Stomach (tissue), 4 donors: ENCODE data around the gene RBKS.
"Not testable (repeated sequence)": the region's sequence is repeated elsewhere in the genome, so short reads cannot be mapped to it uniquely, and the experiment has no call there.

Experiments used
- CTCF ChIP-seq, 7 experiments: fragments of 450-650 bp in 4 of 7; fragments of 200-600 bp in 3 of 7; sonication (generic) in 3 of 7; IDR thresholded peaks; one replicate each; pipeline ENCODE4 v1.5.1; 2016 to 2019; ENCODE audit warnings: antibody characterized with exemption in 7 of 7, control low read depth in 2 of 7, mild to moderate bottlenecking in 1 of 7
- POLR2A ChIP-seq, 4 donors: fragments of 450-650 bp; IDR thresholded peaks; one replicate each; pipeline ENCODE4 v1.6.1; 2016; ENCODE audit warnings: antibody characterized with exemption in 4 of 4, control low read depth in 2 of 4, mild to moderate bottlenecking in 1 of 4, moderate library complexity in 1 of 4

DNA sequence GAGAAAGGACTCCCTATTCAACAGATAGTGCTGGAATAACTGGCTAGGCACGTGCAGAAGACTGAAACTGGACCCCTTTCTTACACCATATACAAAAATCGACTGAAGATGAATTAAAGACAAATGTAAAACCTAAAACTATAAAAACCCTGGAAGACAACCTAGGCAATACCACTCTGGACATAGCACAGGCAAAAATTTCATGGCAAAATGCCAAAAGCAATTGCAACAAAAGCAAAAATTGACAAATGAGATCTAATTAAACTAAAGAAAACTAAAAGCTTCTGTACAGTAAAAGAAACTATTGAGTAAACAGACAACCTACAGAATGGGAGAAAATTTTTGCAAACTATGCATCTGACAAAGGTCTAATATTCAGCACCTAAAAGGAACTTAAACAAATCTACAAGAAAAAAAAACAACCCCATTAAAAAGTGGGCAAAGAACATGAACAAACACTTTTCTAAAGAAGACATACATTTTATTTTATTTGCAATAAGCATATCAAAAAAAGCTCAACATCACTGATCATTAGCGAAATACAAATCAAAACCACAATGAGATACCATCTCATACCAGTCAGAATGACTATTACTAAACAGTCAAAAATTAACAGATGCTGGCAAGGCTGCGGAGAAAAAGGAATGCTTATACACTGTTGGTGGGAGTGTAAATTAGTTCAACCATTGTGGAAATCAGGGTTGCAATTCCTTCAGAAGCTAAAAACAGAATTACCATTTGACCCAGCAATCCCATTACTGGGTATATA, 8.2 kb downstream of the RBKS start:
- not testable (repeated sequence) for TF ChIP-seq CTCF, POLR2A (IDR thresholded peaks at IDR 0.05)
